Liver (tissue), 9 donors: ENCODE data around the gene C11orf97. TPM values are rescaled to one million over a fixed set of nuclear protein-coding genes. Genes with fewer than 3 reads are reported as not detected.

ENCODE experiments used
- DNase-seq: peaks from one replicate; pipeline ENCODE4 v3.0.0-alpha.2; 2017; ENCODE audit warnings: low spot score
- H3K27ac ChIP-seq, 2 donors: one replicate each; pipeline ENCODE4 v1.7.0; 2013; ENCODE audit warnings: inconsistent platforms in 2 of 2, low read length in 2 of 2, control low read depth in 1 of 2, low read depth in 1 of 2, mild to moderate bottlenecking in 1 of 2
- H3K27me3 ChIP-seq, 4 donors: one replicate each; pipeline versions ENCODE4 v1.6.1 to v1.7.0; 2013; ENCODE audit warnings: low read length in 3 of 4, inconsistent platforms in 1 of 4, mild to moderate bottlenecking in 1 of 4, moderate library complexity in 1 of 4; ENCODE audit not compliant: control insufficient read depth in 4 of 4, insufficient read depth in 4 of 4
- H3K36me3 ChIP-seq, 4 donors: one replicate each; pipeline versions ENCODE4 v1.6.1 to v1.7.0; 2013; ENCODE audit warnings: low read length in 3 of 4, mild to moderate bottlenecking in 3 of 4, low read depth in 1 of 4, moderate library complexity in 1 of 4; ENCODE audit not compliant: control insufficient read depth in 4 of 4, insufficient read depth in 3 of 4
- H3K4me1 ChIP-seq, 4 donors: one replicate each; pipeline versions ENCODE4 v1.6.1 to v1.7.0; 2013; ENCODE audit warnings: low read length in 3 of 4, mild to moderate bottlenecking in 3 of 4, moderate library complexity in 1 of 4; ENCODE audit not compliant: control insufficient read depth in 4 of 4, insufficient read depth in 4 of 4
- H3K4me3 ChIP-seq, 3 donors: one replicate each; pipeline versions ENCODE4 v1.6.1 to v1.7.0; 2013; ENCODE audit warnings: low read length in 3 of 3, control low read depth in 1 of 3, low read depth in 1 of 3, mild to moderate bottlenecking in 1 of 3
- H3K9ac ChIP-seq, 2 donors: one replicate each; pipeline ENCODE4 v1.7.0; 2013; ENCODE audit warnings: low read length in 2 of 2, mild to moderate bottlenecking in 2 of 2, moderate library complexity in 2 of 2, control low read depth in 1 of 2, low read depth in 1 of 2
- H3K9me3 ChIP-seq, 4 donors: one replicate each; pipeline versions ENCODE4 v1.6.1 to v1.7.0; 2013; ENCODE audit warnings: low read length in 3 of 4; ENCODE audit not compliant: control insufficient read depth in 4 of 4
- EGR1 ChIP-seq, 2 donors: IDR thresholded peaks; 2 replicates each; pipeline ENCODE4 v1.6.1; 2016 to 2018; ENCODE audit warnings: antibody characterized with exemption in 2 of 2, low read depth in 2 of 2
- FOXA1 ChIP-seq: IDR thresholded peaks from 2 replicates; pipeline ENCODE4 v1.6.1; 2016; ENCODE audit warnings: antibody characterized with exemption
- FOXA2 ChIP-seq: IDR thresholded peaks from 2 replicates; pipeline ENCODE4 v1.6.1; 2016; ENCODE audit warnings: antibody characterized with exemption
- GABPA ChIP-seq, 2 donors: IDR thresholded peaks in 1 of 2; conservative IDR thresholded peaks in 1 of 2; 2 replicates each; pipeline ENCODE4 v1.6.1; 2016; ENCODE audit warnings: antibody characterized with exemption in 2 of 2, mild to moderate bottlenecking in 1 of 2, moderate library complexity in 1 of 2
- HNF4A ChIP-seq, 2 donors: conservative IDR thresholded peaks; 2 replicates each; pipeline ENCODE4 v1.6.1; 2016; ENCODE audit warnings: antibody characterized with exemption in 2 of 2, mild to moderate bottlenecking in 2 of 2
- HNF4G ChIP-seq: IDR thresholded peaks from 2 replicates; pipeline ENCODE4 v1.6.1; 2016; ENCODE audit warnings: antibody characterized with exemption
- JUND ChIP-seq, 2 donors: IDR thresholded peaks; 2 replicates each; pipeline ENCODE4 v1.6.1; 2016; ENCODE audit warnings: antibody characterized with exemption in 2 of 2
- NR2F2 ChIP-seq: IDR thresholded peaks from 2 replicates; pipeline ENCODE4 v1.6.1; 2016; ENCODE audit warnings: antibody characterized with exemption
- RAD21 ChIP-seq, 2 donors: IDR thresholded peaks; 2 replicates each; pipeline ENCODE4 v1.6.1; 2016; ENCODE audit warnings: antibody characterized with exemption in 2 of 2, mild to moderate bottlenecking in 2 of 2
- RXRA ChIP-seq, 2 donors: IDR thresholded peaks; 2 replicates each; pipeline ENCODE4 v1.6.1; 2017 to 2018; ENCODE audit warnings: antibody characterized with exemption in 2 of 2, mild to moderate bottlenecking in 1 of 2
- SP1 ChIP-seq: IDR thresholded peaks from 2 replicates; pipeline ENCODE4 v1.6.1; 2018; ENCODE audit warnings: antibody characterized with exemption, mild to moderate bottlenecking
- TAF1 ChIP-seq: conservative IDR thresholded peaks from 2 replicates; pipeline ENCODE4 v1.6.1; 2016; ENCODE audit warnings: antibody characterized with exemption, mild to moderate bottlenecking
- YY1 ChIP-seq: IDR thresholded peaks from 2 replicates; pipeline ENCODE4 v1.6.1; 2016; ENCODE audit warnings: antibody characterized with exemption, mild to moderate bottlenecking
- WGBS: extraction: QIAGEN DNeasy Blood & Tissue Kit; methylation state at CpG from one replicate; pipeline ENCODE4 v1.1.7; 2013; 5-methylcytosine and 5-hydroxymethylcytosine counted together
- polyA plus RNA-seq, 2 donors: library from polyadenylated mRNA; stranded (reverse) in 1 of 2; unstranded in 1 of 2; fragments of 200-250 nt in 1 of 2; fragments of >200 nt in 1 of 2; fragmentation: Nextera tagmentation in 1 of 2; extraction: Ambion mirVana in 1 of 2; gene quantifications; one replicate each; pipeline versions ENCODE4 v1.2.1 to v1.2.3, GENCODE V29; 2013 to 2015
- total RNA-seq, 2 donors: library from RNA; depleted of rRNA; stranded (reverse); fragments of >200 nt; gene quantifications; one replicate each; pipeline ENCODE4 v1.2.3, GENCODE V29; 2014
- TF ChIP-seq, protein P1 (sequence below): IDR thresholded peaks from 2 replicates; pipeline ENCODE4 v1.6.1; 2016; ENCODE audit warnings: antibody characterized with exemption
- TF ChIP-seq, protein P2 (sequence below): IDR thresholded peaks from 2 replicates; pipeline ENCODE4 v1.6.1; 2016; ENCODE audit warnings: antibody characterized with exemption
- TF ChIP-seq, protein P3 (sequence below): IDR thresholded peaks from 2 replicates; pipeline ENCODE4 v1.6.1; 2016; ENCODE audit warnings: antibody characterized with exemption, mild to moderate bottlenecking
- TF ChIP-seq, protein P4 (sequence below): fragments of 150-350 bp; IDR thresholded peaks from 2 replicates; pipeline ENCODE4 v1.5.1; 2017; ENCODE audit warnings: improper control_type of control experiment, low read depth, low read length; ENCODE audit not compliant: missing input control
- TF ChIP-seq, protein P5 (sequence below): IDR thresholded peaks from 2 replicates; pipeline ENCODE4 v1.6.1; 2016; ENCODE audit warnings: antibody characterized with exemption
- donor health status: healthy.
- donor health status: healthy.
- donor health status: healthy.
- donor health status: healthy.
- donor health status: healthy.

Gene C11orf97
- total and polyA plus RNA-seq, 4 donors = 0.36 to 0.94 TPM; not detected in 2

DNA sequence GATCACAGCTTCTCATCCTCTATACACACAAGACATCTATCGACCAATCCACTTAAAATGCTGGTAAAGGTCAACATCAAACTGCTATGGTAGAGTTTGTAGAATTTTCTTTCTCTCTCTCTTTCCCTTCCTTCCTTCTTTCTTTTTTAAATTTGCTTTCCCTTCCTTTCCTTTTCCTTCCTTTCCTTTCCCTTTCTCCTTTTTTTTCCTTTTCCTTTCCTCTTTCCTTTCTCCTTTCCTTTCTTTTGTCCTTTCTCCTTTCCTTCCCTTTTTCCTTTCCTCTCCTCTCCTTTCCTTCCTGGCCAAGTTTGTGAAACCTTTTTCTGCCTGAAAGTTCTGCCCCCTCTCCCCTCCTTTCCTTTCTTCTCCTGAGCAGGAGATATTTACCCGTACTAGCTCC, 3.1 kb downstream of the C11orf97 start:
- Histone ChIP-seq H3K9me3 (no peaks in the 10 kb centered on the region), H3K9ac (no peak overlapping the region), H3K36me3 (no peaks in the 10 kb centered on the region), H3K27me3 (no peaks in the 10 kb centered on the region), H3K27ac (no peak overlapping the region), H3K4me1 (peaks cover 0 to 25% (median 12%) of the 10 kb centered on the region in 4 donors), H3K4me3 (no peak overlapping the region)
- 90% methylated on average over 2 of the region's 2 CpGs for WGBS
- DNase-seq = no peak
- TF ChIP-seq GABPA (IDR thresholded peaks at IDR 0.05 in 1 of 2, conservative IDR thresholded peaks at IDR 0.05 in 1 of 2) = no peak
- TF ChIP-seq, protein P1, sequence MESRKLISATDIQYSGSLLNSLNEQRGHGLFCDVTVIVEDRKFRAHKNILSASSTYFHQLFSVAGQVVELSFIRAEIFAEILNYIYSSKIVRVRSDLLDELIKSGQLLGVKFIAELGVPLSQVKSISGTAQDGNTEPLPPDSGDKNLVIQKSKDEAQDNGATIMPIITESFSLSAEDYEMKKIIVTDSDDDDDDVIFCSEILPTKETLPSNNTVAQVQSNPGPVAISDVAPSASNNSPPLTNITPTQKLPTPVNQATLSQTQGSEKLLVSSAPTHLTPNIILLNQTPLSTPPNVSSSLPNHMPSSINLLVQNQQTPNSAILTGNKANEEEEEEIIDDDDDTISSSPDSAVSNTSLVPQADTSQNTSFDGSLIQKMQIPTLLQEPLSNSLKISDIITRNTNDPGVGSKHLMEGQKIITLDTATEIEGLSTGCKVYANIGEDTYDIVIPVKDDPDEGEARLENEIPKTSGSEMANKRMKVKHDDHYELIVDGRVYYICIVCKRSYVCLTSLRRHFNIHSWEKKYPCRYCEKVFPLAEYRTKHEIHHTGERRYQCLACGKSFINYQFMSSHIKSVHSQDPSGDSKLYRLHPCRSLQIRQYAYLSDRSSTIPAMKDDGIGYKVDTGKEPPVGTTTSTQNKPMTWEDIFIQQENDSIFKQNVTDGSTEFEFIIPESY = no peak
- no peak for TF ChIP-seq HNF4G
- TF ChIP-seq NR2F2 = no peak
- TF ChIP-seq JUND (IDR thresholded peaks at IDR 0.05) = no peak
- no peak for TF ChIP-seq EGR1 (IDR thresholded peaks at IDR 0.05; ENCODE audit: low read depth in 2 of 2)

DNA sequence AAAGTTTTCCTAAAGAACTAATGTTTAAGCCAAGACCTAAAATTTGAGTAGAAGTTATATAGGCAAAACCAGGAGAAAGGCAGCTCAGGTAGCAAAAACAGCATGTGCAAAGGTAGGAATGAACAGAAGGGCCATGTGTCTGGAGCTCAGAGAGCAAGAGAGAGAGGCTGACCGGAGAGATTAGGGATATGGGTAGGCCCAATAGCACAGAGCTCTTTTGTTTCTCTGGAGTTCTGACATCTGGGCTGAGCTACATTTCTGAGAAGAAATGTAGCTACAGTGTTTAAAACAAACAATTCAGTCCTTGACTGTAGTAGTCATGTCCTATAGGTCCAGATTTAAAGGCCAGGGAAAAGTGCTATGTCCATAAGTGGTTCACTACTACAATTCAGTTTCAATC, 4.5 kb downstream of the C11orf97 start:
- Histone ChIP-seq H3K9ac (no peak overlapping the region), H3K36me3 (no peaks in the 10 kb centered on the region), H3K27me3 (no peaks in the 10 kb centered on the region), H3K27ac (no peak overlapping the region), H3K4me1 (peaks cover 0 to 21% (median 11%) of the 10 kb centered on the region in 4 donors), H3K4me3 (no peak overlapping the region), H3K9me3 (no peaks in the 10 kb centered on the region)
- DNase-seq = no peak
- WGBS = 9% methylated on average over 1 of the region's 1 CpG
- TF ChIP-seq FOXA2 (no peak), GABPA (IDR thresholded peaks at IDR 0.05 in 1 of 2, conservative IDR thresholded peaks at IDR 0.05 in 1 of 2) (no peak), RXRA (IDR thresholded peaks at IDR 0.05) (no peak), NR2F2 (no peak), FOXA1 (no peak), RAD21 (IDR thresholded peaks at IDR 0.05) (no peak), HNF4G (no peak), YY1 (no peak), SP1 (no peak), JUND (IDR thresholded peaks at IDR 0.05) (no peak), TAF1 (no peak), EGR1 (IDR thresholded peaks at IDR 0.05; ENCODE audit: low read depth in 2 of 2) (no peak), HNF4A (conservative IDR thresholded peaks at IDR 0.05) (no peak)
- TF ChIP-seq, protein P2, sequence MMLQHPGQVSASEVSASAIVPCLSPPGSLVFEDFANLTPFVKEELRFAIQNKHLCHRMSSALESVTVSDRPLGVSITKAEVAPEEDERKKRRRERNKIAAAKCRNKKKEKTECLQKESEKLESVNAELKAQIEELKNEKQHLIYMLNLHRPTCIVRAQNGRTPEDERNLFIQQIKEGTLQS = no peak
- TF ChIP-seq, protein P3, sequence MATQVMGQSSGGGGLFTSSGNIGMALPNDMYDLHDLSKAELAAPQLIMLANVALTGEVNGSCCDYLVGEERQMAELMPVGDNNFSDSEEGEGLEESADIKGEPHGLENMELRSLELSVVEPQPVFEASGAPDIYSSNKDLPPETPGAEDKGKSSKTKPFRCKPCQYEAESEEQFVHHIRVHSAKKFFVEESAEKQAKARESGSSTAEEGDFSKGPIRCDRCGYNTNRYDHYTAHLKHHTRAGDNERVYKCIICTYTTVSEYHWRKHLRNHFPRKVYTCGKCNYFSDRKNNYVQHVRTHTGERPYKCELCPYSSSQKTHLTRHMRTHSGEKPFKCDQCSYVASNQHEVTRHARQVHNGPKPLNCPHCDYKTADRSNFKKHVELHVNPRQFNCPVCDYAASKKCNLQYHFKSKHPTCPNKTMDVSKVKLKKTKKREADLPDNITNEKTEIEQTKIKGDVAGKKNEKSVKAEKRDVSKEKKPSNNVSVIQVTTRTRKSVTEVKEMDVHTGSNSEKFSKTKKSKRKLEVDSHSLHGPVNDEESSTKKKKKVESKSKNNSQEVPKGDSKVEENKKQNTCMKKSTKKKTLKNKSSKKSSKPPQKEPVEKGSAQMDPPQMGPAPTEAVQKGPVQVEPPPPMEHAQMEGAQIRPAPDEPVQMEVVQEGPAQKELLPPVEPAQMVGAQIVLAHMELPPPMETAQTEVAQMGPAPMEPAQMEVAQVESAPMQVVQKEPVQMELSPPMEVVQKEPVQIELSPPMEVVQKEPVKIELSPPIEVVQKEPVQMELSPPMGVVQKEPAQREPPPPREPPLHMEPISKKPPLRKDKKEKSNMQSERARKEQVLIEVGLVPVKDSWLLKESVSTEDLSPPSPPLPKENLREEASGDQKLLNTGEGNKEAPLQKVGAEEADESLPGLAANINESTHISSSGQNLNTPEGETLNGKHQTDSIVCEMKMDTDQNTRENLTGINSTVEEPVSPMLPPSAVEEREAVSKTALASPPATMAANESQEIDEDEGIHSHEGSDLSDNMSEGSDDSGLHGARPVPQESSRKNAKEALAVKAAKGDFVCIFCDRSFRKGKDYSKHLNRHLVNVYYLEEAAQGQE = no peak
- TF ChIP-seq, protein P4, sequence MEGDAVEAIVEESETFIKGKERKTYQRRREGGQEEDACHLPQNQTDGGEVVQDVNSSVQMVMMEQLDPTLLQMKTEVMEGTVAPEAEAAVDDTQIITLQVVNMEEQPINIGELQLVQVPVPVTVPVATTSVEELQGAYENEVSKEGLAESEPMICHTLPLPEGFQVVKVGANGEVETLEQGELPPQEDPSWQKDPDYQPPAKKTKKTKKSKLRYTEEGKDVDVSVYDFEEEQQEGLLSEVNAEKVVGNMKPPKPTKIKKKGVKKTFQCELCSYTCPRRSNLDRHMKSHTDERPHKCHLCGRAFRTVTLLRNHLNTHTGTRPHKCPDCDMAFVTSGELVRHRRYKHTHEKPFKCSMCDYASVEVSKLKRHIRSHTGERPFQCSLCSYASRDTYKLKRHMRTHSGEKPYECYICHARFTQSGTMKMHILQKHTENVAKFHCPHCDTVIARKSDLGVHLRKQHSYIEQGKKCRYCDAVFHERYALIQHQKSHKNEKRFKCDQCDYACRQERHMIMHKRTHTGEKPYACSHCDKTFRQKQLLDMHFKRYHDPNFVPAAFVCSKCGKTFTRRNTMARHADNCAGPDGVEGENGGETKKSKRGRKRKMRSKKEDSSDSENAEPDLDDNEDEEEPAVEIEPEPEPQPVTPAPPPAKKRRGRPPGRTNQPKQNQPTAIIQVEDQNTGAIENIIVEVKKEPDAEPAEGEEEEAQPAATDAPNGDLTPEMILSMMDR = no peak
- TF ChIP-seq, protein P1 = no peak
- TF ChIP-seq, protein P5, sequence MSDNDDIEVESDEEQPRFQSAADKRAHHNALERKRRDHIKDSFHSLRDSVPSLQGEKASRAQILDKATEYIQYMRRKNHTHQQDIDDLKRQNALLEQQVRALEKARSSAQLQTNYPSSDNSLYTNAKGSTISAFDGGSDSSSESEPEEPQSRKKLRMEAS = no peak
